ENCODE data around the gene HACD2.

DNA sequence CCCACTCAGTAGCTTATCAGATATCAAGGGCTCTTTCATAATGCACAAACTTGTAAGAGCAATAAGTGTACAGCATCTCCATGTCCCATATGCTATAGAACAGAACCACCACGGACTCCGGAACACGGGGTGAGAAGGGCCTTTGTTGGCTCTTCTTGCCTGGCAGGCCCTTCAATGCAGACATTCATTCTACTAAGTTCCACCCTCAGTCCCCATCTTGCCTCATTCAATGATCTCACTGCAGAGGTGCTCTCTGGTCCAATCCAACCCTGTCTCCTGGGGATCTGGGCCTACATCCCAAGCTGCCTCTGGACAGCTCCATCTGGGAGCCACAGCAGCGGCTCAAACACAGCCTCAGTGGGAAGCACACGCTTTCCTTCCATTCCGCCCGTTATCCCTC lies 16.8 kb downstream of the HACD2 start:
- TF ChIP-seq, protein P1, sequence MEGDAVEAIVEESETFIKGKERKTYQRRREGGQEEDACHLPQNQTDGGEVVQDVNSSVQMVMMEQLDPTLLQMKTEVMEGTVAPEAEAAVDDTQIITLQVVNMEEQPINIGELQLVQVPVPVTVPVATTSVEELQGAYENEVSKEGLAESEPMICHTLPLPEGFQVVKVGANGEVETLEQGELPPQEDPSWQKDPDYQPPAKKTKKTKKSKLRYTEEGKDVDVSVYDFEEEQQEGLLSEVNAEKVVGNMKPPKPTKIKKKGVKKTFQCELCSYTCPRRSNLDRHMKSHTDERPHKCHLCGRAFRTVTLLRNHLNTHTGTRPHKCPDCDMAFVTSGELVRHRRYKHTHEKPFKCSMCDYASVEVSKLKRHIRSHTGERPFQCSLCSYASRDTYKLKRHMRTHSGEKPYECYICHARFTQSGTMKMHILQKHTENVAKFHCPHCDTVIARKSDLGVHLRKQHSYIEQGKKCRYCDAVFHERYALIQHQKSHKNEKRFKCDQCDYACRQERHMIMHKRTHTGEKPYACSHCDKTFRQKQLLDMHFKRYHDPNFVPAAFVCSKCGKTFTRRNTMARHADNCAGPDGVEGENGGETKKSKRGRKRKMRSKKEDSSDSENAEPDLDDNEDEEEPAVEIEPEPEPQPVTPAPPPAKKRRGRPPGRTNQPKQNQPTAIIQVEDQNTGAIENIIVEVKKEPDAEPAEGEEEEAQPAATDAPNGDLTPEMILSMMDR (IDR thresholded peaks at IDR 0.05; ENCODE audit: insufficient read depth, low read length, poor library complexity, severe bottlenecking) = no peak
- TF ChIP-seq EZH2phosphoT487 (conservative IDR thresholded peaks at IDR 0.05; ENCODE audit: low read length) = no peak

Data from SU-DHL-6 (cell line).